Neural progenitor cell (in vitro differentiated cells): ENCODE results near the gene HTT.

Source experiments
- CTCF ChIP-seq: fragments of 200-600 bp; sonication (generic); IDR thresholded peaks from 2 replicates; pipeline ENCODE4 v1.5.1; 2017; ENCODE audit warnings: antibody characterized with exemption, mild to moderate bottlenecking
- EZH2 ChIP-seq: fragments of 200-600 bp; sonication (generic); IDR thresholded peaks from 2 replicates; pipeline ENCODE4 v1.6.1; 2017; ENCODE audit warnings: antibody characterized with exemption, mild to moderate bottlenecking, moderate library complexity

- TF ChIP-seq CTCF (no peak), EZH2 (no peak)
Observed at GRCh38 chr4:3217771-3218170, 143.3 kb downstream of the HTT start.
